KBM-7 (cell line): ENCODE data around the gene BTBD16.

Source experiments
- DNase-seq: peaks from one replicate; pipeline ENCODE4 v3.0.0-alpha.2; 2015
- in situ Hi-C: fragments of 300-500 bp; cut with MboI; formaldehyde crosslinking; loops from 2 replicates; pipeline ENCODE4 v1.14.3; 2020; ENCODE audit warnings: low sequenced_read_pairs, low pct_unique_long_range_greater_than_20kb, mixed read lengths

The BTBD16 gene

GRCh38 chr10:122271076-122271475 is at the start of gene BTBD16:
BTBD16 (plus strand) TSS chr10:122271296; CDS start chr10:122275082, 3,786 bp downstream.
- in situ Hi-C loops, result no loop called here
- DNase-seq, result no peak

GRCh38 chr10:122221958-122222357 is 49.1 kb upstream of the BTBD16 start:
- in situ Hi-C loops, result no loop called here
- no peak for DNase-seq

- DNase-seq, result no peak
- in situ Hi-C loops, result no loop called here
Observed at GRCh38 chr10:122222638-122223037, 48.5 kb upstream of the BTBD16 start.

- in situ Hi-C loops, result no loop called here
- no peak for DNase-seq
Observed at GRCh38 chr10:122224159-122224558, 46.9 kb upstream of the BTBD16 start.

- no peak for DNase-seq
- in situ Hi-C loops, result no loop called here
Observed at GRCh38 chr10:122225330-122225729, 45.8 kb upstream of the BTBD16 start.

- in situ Hi-C loops, result no loop called here
- no peak for DNase-seq
Observed at GRCh38 chr10:122227754-122228153, 43.3 kb upstream of the BTBD16 start.

- no peak for DNase-seq
- in situ Hi-C loops, result no loop called here
Observed at GRCh38 chr10:122229666-122230065, 41.4 kb upstream of the BTBD16 start.

GRCh38 chr10:122230222-122230621 is 40.9 kb upstream of the BTBD16 start:
- in situ Hi-C loops, result no loop called here
- no peak for DNase-seq

- in situ Hi-C loops, result no loop called here
- DNase-seq, result no peak
Observed at GRCh38 chr10:122232769-122233168, 38.3 kb upstream of the BTBD16 start.

GRCh38 chr10:122233857-122234348 is 37.2 kb upstream of the BTBD16 start:
- in situ Hi-C loops, result no loop called here
- DNase-seq, result no peak

- no peak for DNase-seq
- in situ Hi-C loops, result no loop called here
Observed at GRCh38 chr10:122234416-122234815, 36.7 kb upstream of the BTBD16 start.

- no peak for DNase-seq
- in situ Hi-C loops, result no loop called here
Observed at GRCh38 chr10:122236690-122237306, 34.3 kb upstream of the BTBD16 start.

GRCh38 chr10:122237331-122237990 is 33.6 kb upstream of the BTBD16 start:
- DNase-seq, result no peak
- in situ Hi-C loops, result no loop called here

GRCh38 chr10:122239578-122240257 is 31.4 kb upstream of the BTBD16 start:
- in situ Hi-C loops, result no loop called here
- DNase-seq, result no peak

GRCh38 chr10:122240401-122240800 is 30.7 kb upstream of the BTBD16 start:
- no peak for DNase-seq
- in situ Hi-C loops, result no loop called here

- in situ Hi-C loops, result no loop called here
- DNase-seq, result no peak
Observed at GRCh38 chr10:122241836-122242235, 29.3 kb upstream of the BTBD16 start.

- DNase-seq, result no peak
- in situ Hi-C loops, result no loop called here
Observed at GRCh38 chr10:122243550-122243949, 27.5 kb upstream of the BTBD16 start.

- DNase-seq, result no peak
- in situ Hi-C loops, result no loop called here
Observed at GRCh38 chr10:122244001-122244975, 26.8 kb upstream of the BTBD16 start.

GRCh38 chr10:122245136-122245535 is 26.0 kb upstream of the BTBD16 start:
- in situ Hi-C loops, result no loop called here
- DNase-seq, result no peak
